HL-60 (cell line): Measurements from ENCODE around the gene BLOC1S3.

Experiments
- DNase-seq, 2 experiments: peaks; one replicate each; pipeline ENCODE4 v3.0.0-alpha.2; 2010 to 2020; ENCODE audit warnings: low read depth in 1 of 2, low spot score in 1 of 2
- H3K27ac ChIP-seq: fragments of 250-450 bp; sonication (Bioruptor Pico); replicated peaks from 2 replicates; pipeline ENCODE4 v1.5.1; 2020; ENCODE audit warnings: mild to moderate bottlenecking, moderate library complexity
- H3K27me3 ChIP-seq: fragments of 250-450 bp; sonication (Bioruptor Pico); 2 replicates; pipeline ENCODE4 v1.5.1; 2021; ENCODE audit warnings: mild to moderate bottlenecking, moderate library complexity; ENCODE audit not compliant: insufficient read depth, poor library complexity, severe bottlenecking
- H3K4me3 ChIP-seq: replicated peaks from 2 replicates; pipeline ENCODE4 v1.5.1; 2011; ENCODE audit warnings: mild to moderate bottlenecking, control low read depth, low read length; ENCODE audit not compliant: insufficient read depth
- GABPA ChIP-seq: IDR thresholded peaks from 2 replicates; pipeline ENCODE4 v1.6.1; 2012; ENCODE audit warnings: low read depth
- POLR2AphosphoS5 ChIP-seq: IDR thresholded peaks from 2 replicates; pipeline ENCODE4 v1.6.1; 2012; ENCODE audit warnings: low read depth
- SPI1 ChIP-seq: IDR thresholded peaks from 2 replicates; pipeline ENCODE4 v1.6.1; 2012; ENCODE audit warnings: low read depth, mild to moderate bottlenecking, borderline replicate concordance
- TF ChIP-seq, protein P1 (sequence below): IDR thresholded peaks from one replicate; pipeline ENCODE4 v1.5.1; 2011; ENCODE audit warnings: low read length, control low read depth, inconsistent platforms; ENCODE audit not compliant: insufficient read depth
- TF ChIP-seq, protein P2 (sequence below): IDR thresholded peaks from 2 replicates; pipeline ENCODE4 v1.6.1; 2012; ENCODE audit warnings: low read depth; ENCODE audit not compliant: insufficient replicate concordance

BLOC1S3 gene

DNA sequence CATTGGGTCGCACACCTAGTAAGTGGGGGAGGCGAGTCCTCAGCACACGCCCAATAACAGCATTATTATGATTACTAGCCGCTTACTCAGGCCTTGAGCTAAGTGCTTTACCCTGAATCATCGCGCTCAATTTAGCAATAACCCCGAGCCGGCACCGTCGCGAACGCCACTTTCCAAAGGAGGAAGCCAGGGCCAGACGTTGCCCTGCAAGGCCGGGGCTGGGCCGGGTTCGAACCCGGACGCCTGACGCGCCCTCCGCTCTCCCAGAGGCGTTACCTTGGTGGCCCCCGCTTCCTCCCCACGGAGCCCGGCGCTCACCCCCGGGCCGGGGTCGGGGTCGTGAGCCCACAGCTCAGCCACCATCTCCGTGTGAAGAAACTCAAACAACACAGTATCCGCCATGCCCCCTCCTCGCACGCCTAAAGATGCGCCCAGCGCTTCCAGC lies 745 bp upstream of the BLOC1S3 start, which contains the start of gene TRAPPC6A:
Gene TRAPPC6A (minus strand): TSS at position 421 of the 445 bp plus-strand sequence. CDS start 19 bp downstream, at position 402.
- TF ChIP-seq GABPA (no peak), SPI1 (peak; percentile 41; the same call in 1 of the 2 replicates), POLR2AphosphoS5 (peak; percentile 84)
- TF ChIP-seq, protein P1, sequence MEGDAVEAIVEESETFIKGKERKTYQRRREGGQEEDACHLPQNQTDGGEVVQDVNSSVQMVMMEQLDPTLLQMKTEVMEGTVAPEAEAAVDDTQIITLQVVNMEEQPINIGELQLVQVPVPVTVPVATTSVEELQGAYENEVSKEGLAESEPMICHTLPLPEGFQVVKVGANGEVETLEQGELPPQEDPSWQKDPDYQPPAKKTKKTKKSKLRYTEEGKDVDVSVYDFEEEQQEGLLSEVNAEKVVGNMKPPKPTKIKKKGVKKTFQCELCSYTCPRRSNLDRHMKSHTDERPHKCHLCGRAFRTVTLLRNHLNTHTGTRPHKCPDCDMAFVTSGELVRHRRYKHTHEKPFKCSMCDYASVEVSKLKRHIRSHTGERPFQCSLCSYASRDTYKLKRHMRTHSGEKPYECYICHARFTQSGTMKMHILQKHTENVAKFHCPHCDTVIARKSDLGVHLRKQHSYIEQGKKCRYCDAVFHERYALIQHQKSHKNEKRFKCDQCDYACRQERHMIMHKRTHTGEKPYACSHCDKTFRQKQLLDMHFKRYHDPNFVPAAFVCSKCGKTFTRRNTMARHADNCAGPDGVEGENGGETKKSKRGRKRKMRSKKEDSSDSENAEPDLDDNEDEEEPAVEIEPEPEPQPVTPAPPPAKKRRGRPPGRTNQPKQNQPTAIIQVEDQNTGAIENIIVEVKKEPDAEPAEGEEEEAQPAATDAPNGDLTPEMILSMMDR, result no peak
- TF ChIP-seq, protein P2, sequence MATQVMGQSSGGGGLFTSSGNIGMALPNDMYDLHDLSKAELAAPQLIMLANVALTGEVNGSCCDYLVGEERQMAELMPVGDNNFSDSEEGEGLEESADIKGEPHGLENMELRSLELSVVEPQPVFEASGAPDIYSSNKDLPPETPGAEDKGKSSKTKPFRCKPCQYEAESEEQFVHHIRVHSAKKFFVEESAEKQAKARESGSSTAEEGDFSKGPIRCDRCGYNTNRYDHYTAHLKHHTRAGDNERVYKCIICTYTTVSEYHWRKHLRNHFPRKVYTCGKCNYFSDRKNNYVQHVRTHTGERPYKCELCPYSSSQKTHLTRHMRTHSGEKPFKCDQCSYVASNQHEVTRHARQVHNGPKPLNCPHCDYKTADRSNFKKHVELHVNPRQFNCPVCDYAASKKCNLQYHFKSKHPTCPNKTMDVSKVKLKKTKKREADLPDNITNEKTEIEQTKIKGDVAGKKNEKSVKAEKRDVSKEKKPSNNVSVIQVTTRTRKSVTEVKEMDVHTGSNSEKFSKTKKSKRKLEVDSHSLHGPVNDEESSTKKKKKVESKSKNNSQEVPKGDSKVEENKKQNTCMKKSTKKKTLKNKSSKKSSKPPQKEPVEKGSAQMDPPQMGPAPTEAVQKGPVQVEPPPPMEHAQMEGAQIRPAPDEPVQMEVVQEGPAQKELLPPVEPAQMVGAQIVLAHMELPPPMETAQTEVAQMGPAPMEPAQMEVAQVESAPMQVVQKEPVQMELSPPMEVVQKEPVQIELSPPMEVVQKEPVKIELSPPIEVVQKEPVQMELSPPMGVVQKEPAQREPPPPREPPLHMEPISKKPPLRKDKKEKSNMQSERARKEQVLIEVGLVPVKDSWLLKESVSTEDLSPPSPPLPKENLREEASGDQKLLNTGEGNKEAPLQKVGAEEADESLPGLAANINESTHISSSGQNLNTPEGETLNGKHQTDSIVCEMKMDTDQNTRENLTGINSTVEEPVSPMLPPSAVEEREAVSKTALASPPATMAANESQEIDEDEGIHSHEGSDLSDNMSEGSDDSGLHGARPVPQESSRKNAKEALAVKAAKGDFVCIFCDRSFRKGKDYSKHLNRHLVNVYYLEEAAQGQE, result no peak
- DNase-seq, result peak; percentile 82 to 91
- Histone ChIP-seq H3K27ac (peak within 1 kb of the TSS; percentile 94), H3K27me3 (no peaks in the 10 kb centered on the region), H3K4me3 (peak within 1 kb of the TSS; percentile 94)

DNA sequence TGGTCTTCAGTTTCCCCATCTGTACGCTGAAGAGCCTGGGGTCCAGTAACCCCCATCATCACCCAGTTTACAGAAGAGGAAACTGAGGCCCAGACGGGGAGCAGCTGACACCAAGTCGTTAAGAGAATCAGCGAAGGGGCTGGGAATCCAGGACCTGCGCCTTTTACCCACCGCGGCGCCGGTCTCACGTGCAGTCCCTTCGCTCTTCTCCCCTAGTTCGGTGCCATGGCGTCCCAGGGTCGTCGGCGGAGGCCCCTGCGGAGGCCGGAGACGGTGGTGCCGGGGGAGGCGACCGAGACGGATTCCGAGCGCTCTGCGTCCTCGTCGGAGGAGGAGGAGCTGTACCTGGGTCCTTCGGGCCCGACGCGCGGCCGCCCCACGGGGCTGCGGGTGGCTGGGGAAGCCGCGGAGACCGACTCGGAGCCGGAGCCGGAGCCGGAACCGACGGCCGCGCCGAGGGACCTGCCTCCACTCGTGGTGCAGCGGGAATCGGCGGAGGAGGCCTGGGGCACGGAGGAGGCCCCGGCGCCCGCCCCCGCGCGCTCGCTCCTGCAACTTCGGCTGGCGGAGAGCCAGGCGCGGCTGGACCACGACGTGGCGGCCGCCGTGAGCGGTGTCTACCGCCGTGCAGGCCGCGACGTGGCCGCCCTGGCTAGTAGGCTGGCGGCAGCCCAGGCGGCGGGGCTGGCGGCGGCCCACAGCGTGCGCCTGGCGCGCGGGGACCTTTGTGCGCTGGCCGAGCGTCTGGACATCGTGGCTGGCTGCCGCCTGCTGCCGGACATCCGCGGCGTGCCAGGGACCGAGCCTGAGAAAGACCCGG lies 698 bp downstream of the BLOC1S3 start:
- Histone ChIP-seq H3K27ac (peak overlapping the region; percentile 84), H3K27me3 (no peaks in the 10 kb centered on the region), H3K4me3 (peak overlapping the region; percentile 94)
- TF ChIP-seq, protein P1, result no peak
- TF ChIP-seq, protein P2, result no peak
- no peak for TF ChIP-seq POLR2AphosphoS5
- TF ChIP-seq SPI1, result no peak
- TF ChIP-seq GABPA, result no peak
- peak in 1 of 2 experiments; percentile 32 for DNase-seq

DNA sequence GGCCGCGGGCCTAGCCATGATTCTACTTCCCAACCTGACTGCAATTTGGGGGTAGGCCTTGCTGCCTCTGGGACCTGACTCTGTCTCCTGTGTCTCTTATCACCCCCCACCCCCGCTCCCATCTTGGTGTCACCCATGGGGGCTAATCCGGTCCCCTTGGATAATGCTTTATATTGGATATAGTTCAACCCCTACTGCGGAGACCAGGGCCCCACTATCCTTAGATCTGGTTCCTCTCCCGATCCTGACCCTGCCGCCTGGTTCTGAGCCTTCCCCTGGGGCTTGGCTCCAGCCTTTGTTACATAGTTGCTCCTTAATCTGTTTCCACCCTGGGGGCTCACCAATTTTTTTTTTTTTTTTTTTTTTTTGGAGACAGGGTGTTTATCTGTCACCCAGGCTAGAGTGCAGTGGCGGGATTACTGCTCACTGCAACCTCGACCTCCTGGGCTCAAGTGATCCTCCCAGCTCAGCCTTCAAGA lies 1.3 kb downstream of the BLOC1S3 start:
- Histone ChIP-seq H3K27ac (peak overlapping the region; percentile 49; the same call in 1 of the 2 replicates), H3K4me3 (peak overlapping the region; percentile 94), H3K27me3 (no peaks in the 10 kb centered on the region)
- DNase-seq, result no peak
- TF ChIP-seq, protein P1, result no peak
- no peak for TF ChIP-seq SPI1
